Gastrocnemius medialis (tissue), 4 donors: ENCODE data around the gene BCL11A. TPM values are rescaled to one million over a fixed set of nuclear protein-coding genes. Genes with fewer than 3 reads are reported as not detected.

Experiments
- ATAC-seq, 2 donors: fragments of 150-250 bp; one replicate each; pipeline ENCODE4 v1.9.1; 2016
- DNase-seq, 2 donors: peaks; one replicate each; pipeline ENCODE4 v3.0.0-alpha.2; 2019
- H3K27ac ChIP-seq, 4 donors: fragments of 200-600 bp; sonication (generic); 1 replicate in 1 of 4; 2 replicates in 3 of 4; pipeline ENCODE4 v1.5.1; 2016 to 2018; ENCODE audit warnings: mild to moderate bottlenecking in 2 of 4, moderate library complexity in 1 of 4
- H3K27me3 ChIP-seq, 3 donors: fragments of 200-600 bp; sonication (generic) in 2 of 3; 1 replicate in 1 of 3; 2 replicates in 2 of 3; pipeline versions ENCODE4 v1.5.1 to v1.6.0; 2016 to 2019; ENCODE audit warnings: mild to moderate bottlenecking in 1 of 3, moderate library complexity in 1 of 3
- H3K36me3 ChIP-seq, 2 donors: fragments of 200-600 bp; sonication (generic) in 1 of 2; one replicate each; pipeline ENCODE4 v1.5.1; 2017 to 2018
- H3K4me1 ChIP-seq, 2 donors: fragments of 200-600 bp; sonication (generic) in 1 of 2; one replicate each; pipeline ENCODE4 v1.5.1; 2016 to 2017; ENCODE audit warnings: mild to moderate bottlenecking in 2 of 2
- H3K4me3 ChIP-seq, 4 donors: fragments of 200-600 bp; sonication (generic) in 3 of 4; 1 replicate in 1 of 4; 2 replicates in 3 of 4; pipeline ENCODE4 v1.5.1; 2016 to 2019; ENCODE audit warnings: mild to moderate bottlenecking in 2 of 4
- H3K9me3 ChIP-seq, 3 donors: fragments of 200-600 bp; sonication (generic) in 2 of 3; 1 replicate in 1 of 3; 2 replicates in 2 of 3; pipeline ENCODE4 v1.5.1; 2016 to 2019
- CTCF ChIP-seq, 5 experiments: fragments of 450-650 bp in 3 of 5; fragments of 200-600 bp in 2 of 5; sonication (generic) in 2 of 5; IDR thresholded peaks in 4 of 5; conservative IDR thresholded peaks in 1 of 5; 1 replicate in 4 of 5; 2 replicates in 1 of 5; pipeline ENCODE4 v1.5.1; 2016 to 2019; ENCODE audit warnings: antibody characterized with exemption in 5 of 5, mild to moderate bottlenecking in 3 of 5, moderate library complexity in 3 of 5
- POLR2A ChIP-seq, 2 donors: fragments of 450-650 bp; IDR thresholded peaks; one replicate each; pipeline ENCODE4 v1.6.1; 2017; ENCODE audit warnings: antibody characterized with exemption in 2 of 2, mild to moderate bottlenecking in 2 of 2, moderate library complexity in 2 of 2
- in situ Hi-C, 4 donors: fragments of 200-750 bp; cut with MboI; loops; one replicate each; pipeline versions ENCODE4 v1.15.0 to v1.8.0; 2017; ENCODE audit warnings: low sequenced_read_pairs in 4 of 4
- intact Hi-C: fragments of 100-400 bp; cut with DNase I; formaldehyde crosslinking; loops from one replicate; pipeline ENCODE4 v1.15.1; 2023; ENCODE audit warnings: low total_unique reads
- total RNA-seq, 4 donors: library from RNA; depleted of rRNA; stranded (reverse); fragments of >200 nt; gene quantifications; one replicate each; pipeline versions ENCODE4 v1.1.0 to v1.2.3, GENCODE V29; 2016

Gene BCL11A
- total RNA-seq, 4 donors from 2014 or later: 0.04 to 1.0 (median 0.07) TPM; not detected in 1

- TF ChIP-seq CTCF (IDR thresholded peaks at IDR 0.05 in 4 of 5, conservative IDR thresholded peaks at IDR 0.05 in 1 of 5): no peak
- no peak for TF ChIP-seq POLR2A (IDR thresholded peaks at IDR 0.05)
- in situ Hi-C loops: no loop called here
- Histone ChIP-seq H3K4me3 (no peak overlapping the region), H3K4me1 (peaks cover 2 to 3% of the 10 kb centered on the region in 2 donors), H3K27ac (no peak overlapping the region), H3K27me3 (peaks cover 16 to 61% (median 43%) of the 10 kb centered on the region in 3 donors), H3K36me3 (no peaks in the 10 kb centered on the region), H3K9me3 (no peaks in the 10 kb centered on the region)
- ATAC-seq (no peak), DNase-seq (no peak)
- intact Hi-C loops: no loop called here
These were observed 9.4 kb downstream of the BCL11A start for GRCh38 chr2:60544062-60544461.

- ATAC-seq: no peak
- no peak overlapping the region for H3K27ac ChIP-seq
- DNase-seq: no peak
- no peak overlapping the region for H3K4me3 ChIP-seq
- no peaks in the 10 kb centered on the region for H3K4me1 ChIP-seq
- TF ChIP-seq CTCF (IDR thresholded peaks at IDR 0.05 in 4 of 5, conservative IDR thresholded peaks at IDR 0.05 in 1 of 5) (no peak), POLR2A (IDR thresholded peaks at IDR 0.05) (no peak)
- H3K9me3 ChIP-seq: no peaks in the 10 kb centered on the region
- in situ Hi-C loops: no loop called here
- no peaks in the 10 kb centered on the region for H3K36me3 ChIP-seq
- H3K27me3 ChIP-seq: peaks cover 3 to 34% (median 17%) of the 10 kb centered on the region in 3 donors
- intact Hi-C loops: no loop called here
These were observed 12.3 kb downstream of the BCL11A start for GRCh38 chr2:60541056-60541651.

DNA sequence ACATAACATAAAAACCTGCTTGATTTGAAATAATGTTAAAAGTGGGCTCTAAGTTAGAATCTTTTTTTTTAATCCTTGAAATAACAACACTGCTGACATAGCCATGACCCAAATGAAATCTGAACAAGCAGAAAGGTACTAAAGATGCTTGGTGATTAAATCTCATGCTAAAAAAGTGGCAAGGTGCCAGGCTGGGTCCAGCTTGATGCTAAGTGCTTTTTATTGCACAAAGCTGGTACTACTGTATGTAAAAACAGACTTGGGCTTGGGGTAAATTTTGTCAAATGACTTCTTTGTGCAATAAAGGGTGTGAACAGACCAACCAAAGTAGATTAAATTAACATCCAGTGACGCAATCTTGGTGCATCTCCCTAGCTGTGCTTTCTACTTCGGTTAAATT lies 13.4 kb downstream of the BCL11A start:
- Histone ChIP-seq H3K4me3 (no peak overlapping the region), H3K9me3 (no peaks in the 10 kb centered on the region), H3K27ac (no peak overlapping the region), H3K36me3 (no peaks in the 10 kb centered on the region), H3K27me3 (peaks cover 3 to 24% (median 11%) of the 10 kb centered on the region in 3 donors), H3K4me1 (no peaks in the 10 kb centered on the region)
- DNase-seq: no peak
- TF ChIP-seq POLR2A (IDR thresholded peaks at IDR 0.05): no peak
- TF ChIP-seq CTCF (IDR thresholded peaks at IDR 0.05 in 4 of 5, conservative IDR thresholded peaks at IDR 0.05 in 1 of 5): no peak
- in situ Hi-C loops: no loop called here
- no peak for ATAC-seq
- intact Hi-C loops: no loop called here

DNA sequence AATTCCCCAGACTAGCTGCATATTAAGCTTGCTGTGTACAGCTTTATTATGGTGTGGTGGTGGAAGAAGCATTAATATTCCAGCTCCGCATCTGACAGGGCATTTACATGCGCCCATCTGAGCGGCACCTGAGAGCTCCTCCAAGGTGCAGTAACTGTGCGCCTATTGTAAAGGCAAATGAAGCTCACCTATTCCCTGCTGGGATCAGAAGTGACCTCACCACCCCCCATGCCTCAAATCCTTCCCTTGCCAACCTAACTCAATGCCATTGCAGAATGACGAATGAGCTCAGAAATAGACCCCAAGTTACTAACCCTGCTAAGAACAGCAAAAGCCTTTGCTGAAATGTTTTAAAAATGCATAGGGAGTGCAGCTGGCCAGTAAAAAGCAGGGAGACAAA lies 14.3 kb downstream of the BCL11A start:
- no peaks in the 10 kb centered on the region for H3K4me1 ChIP-seq
- intact Hi-C loops: no loop called here
- in situ Hi-C loops: no loop called here
- no peaks in the 10 kb centered on the region for H3K9me3 ChIP-seq
- peaks cover 3 to 19% (median 8%) of the 10 kb centered on the region in 3 donors for H3K27me3 ChIP-seq
- no peak overlapping the region for H3K4me3 ChIP-seq
- TF ChIP-seq CTCF (IDR thresholded peaks at IDR 0.05 in 4 of 5, conservative IDR thresholded peaks at IDR 0.05 in 1 of 5): no peak
- no peak for TF ChIP-seq POLR2A (IDR thresholded peaks at IDR 0.05)
- ATAC-seq (no peak), DNase-seq (no peak)
- H3K36me3 ChIP-seq: no peaks in the 10 kb centered on the region
- H3K27ac ChIP-seq: no peak overlapping the region

- no peaks in the 10 kb centered on the region for H3K36me3 ChIP-seq
- no peaks in the 10 kb centered on the region for H3K9me3 ChIP-seq
- intact Hi-C loops (no loop called here), in situ Hi-C loops (no loop called here)
- H3K4me1 ChIP-seq: no peaks in the 10 kb centered on the region
- H3K27ac ChIP-seq: no peak overlapping the region
- DNase-seq (no peak), ATAC-seq (no peak)
- TF ChIP-seq CTCF (IDR thresholded peaks at IDR 0.05 in 4 of 5, conservative IDR thresholded peaks at IDR 0.05 in 1 of 5): no peak
- TF ChIP-seq POLR2A (IDR thresholded peaks at IDR 0.05): no peak
- H3K4me3 ChIP-seq: no peak overlapping the region
- H3K27me3 ChIP-seq: peaks cover 10 to 19% (median 13%) of the 10 kb centered on the region in 3 donors
These were observed 15.4 kb downstream of the BCL11A start for GRCh38 chr2:60538101-60538500.
